B cell (primary cell): ENCODE measurements around the gene LPO. TPM values are rescaled to one million over a fixed set of nuclear protein-coding genes. Genes with fewer than 3 reads are reported as not detected.

ENCODE experiments used
- ATAC-seq: fragments of 200-7000 bp; cut with Tn5 transposase; one replicate; pipeline ENCODE4 v1.10.0; 2021; ENCODE audit warnings: low read depth, mild to moderate bottlenecking, moderate number of reproducible peaks, moderate library complexity
- CTCF ChIA-PET: fragments of 350-600 bp; sonication (Branson Sonifier 250); formaldehyde crosslinking; loops from one replicate; lab custom pipeline; 2021; ENCODE audit warnings: antibody characterized with exemption, inconsistent platforms; lab: Charles Lee
- POLR2A ChIA-PET: fragments of 350-600 bp; sonication (Branson Sonifier 250); formaldehyde crosslinking; loops from one replicate; lab custom pipeline; 2021; ENCODE audit warnings: antibody characterized with exemption; lab: Charles Lee
- DNase-seq: peaks from one replicate; pipeline ENCODE4 v3.0.0; 2013
- H2AFZ ChIP-seq: 2 replicates; pipeline ENCODE4 v1.6.1; 2012; ENCODE audit warnings: mild to moderate bottlenecking, low read depth, low read length; ENCODE audit not compliant: insufficient read depth, poor library complexity, severe bottlenecking
- H3K27ac ChIP-seq, 2 donors: 1 replicate in 1 of 2; 2 replicates in 1 of 2; pipeline ENCODE4 v1.5.1; 2012 to 2013; ENCODE audit warnings: low read length in 2 of 2, mild to moderate bottlenecking in 2 of 2, moderate library complexity in 1 of 2
- H3K27me3 ChIP-seq, 4 experiments: fragments of 200-600 bp in 1 of 4; sonication (generic) in 1 of 4; replicated peaks in 1 of 4; 1 replicate in 2 of 4; 2 replicates in 2 of 4; pipeline versions ENCODE4 v1.6.1 to v1.7.0; 2013 to 2016; ENCODE audit warnings: low read length in 3 of 4, mild to moderate bottlenecking in 2 of 4, mixed read lengths in 1 of 4, moderate library complexity in 1 of 4; ENCODE audit not compliant: insufficient read depth in 4 of 4, control insufficient read depth in 3 of 4; ENCODE audit errors: control extremely low read depth in 1 of 4
- H3K36me3 ChIP-seq, 2 experiments: replicated peaks in 1 of 2; 1 replicate in 1 of 2; 2 replicates in 1 of 2; pipeline versions ENCODE4 v1.6.1 to v1.7.1; 2013; ENCODE audit warnings: low read length in 1 of 2; ENCODE audit not compliant: insufficient read depth in 2 of 2, control insufficient read depth in 1 of 2; ENCODE audit errors: control extremely low read depth in 1 of 2, extremely low read depth in 1 of 2
- H3K4me1 ChIP-seq, 2 donors: fragments of 200-600 bp in 1 of 2; sonication (generic) in 1 of 2; 1 replicate in 1 of 2; 2 replicates in 1 of 2; pipeline versions ENCODE4 v1.5.1 to v1.6.1; 2013 to 2017; ENCODE audit warnings: low read length in 2 of 2; ENCODE audit not compliant: control insufficient read depth in 2 of 2, insufficient read depth in 2 of 2
- H3K4me2 ChIP-seq: replicated peaks from 2 replicates; pipeline ENCODE3; 2012; ENCODE audit warnings: mild to moderate bottlenecking, low read depth, low read length; ENCODE audit not compliant: poor library complexity, severe bottlenecking
- H3K4me3 ChIP-seq, 5 experiments: fragments of 200-600 bp in 1 of 5; sonication (generic) in 1 of 5; 1 replicate in 3 of 5; 2 replicates in 2 of 5; pipeline versions ENCODE4 v1.5.1 to v1.7.0; 2011 to 2016; ENCODE audit warnings: low read length in 4 of 5, mild to moderate bottlenecking in 4 of 5, low read depth in 2 of 5, control low read depth in 1 of 5, moderate library complexity in 1 of 5; ENCODE audit not compliant: insufficient read depth in 1 of 5; ENCODE audit errors: control extremely low read depth in 1 of 5, extremely low read depth in 1 of 5
- H3K79me2 ChIP-seq: fragments of 200-600 bp; sonication (generic); one replicate; pipeline ENCODE4 v1.6.0; 2016; ENCODE audit warnings: low read length; ENCODE audit not compliant: control insufficient read depth, insufficient read depth
- H3K9ac ChIP-seq: fragments of 200-600 bp; sonication (generic); 2 replicates; pipeline ENCODE4 v1.6.1; 2017; ENCODE audit warnings: mild to moderate bottlenecking, low read length, moderate library complexity
- H3K9me3 ChIP-seq, 3 donors: one replicate each; pipeline versions ENCODE4 v1.6.1 to v1.7.1; 2013; ENCODE audit warnings: low read length in 2 of 3; ENCODE audit not compliant: control insufficient read depth in 2 of 3, insufficient read depth in 1 of 3; ENCODE audit errors: control extremely low read depth in 1 of 3
- H4K20me1 ChIP-seq: 2 replicates; pipeline ENCODE4 v1.6.0; 2012; ENCODE audit warnings: mild to moderate bottlenecking, low read length; ENCODE audit not compliant: insufficient read depth, control insufficient read depth, poor library complexity, severe bottlenecking
- H3K27ac Mint-ChIP-seq: one replicate; pipeline ENCODE4 v1.8.0; 2021; ENCODE audit warnings: mixed read lengths
- H3K27me3 Mint-ChIP-seq: one replicate; pipeline ENCODE4 v1.8.0; 2021; ENCODE audit warnings: mixed read lengths
- H3K4me1 Mint-ChIP-seq: one replicate; pipeline ENCODE4 v1.8.0; 2021; ENCODE audit warnings: mixed read lengths
- H3K4me3 Mint-ChIP-seq: one replicate; pipeline ENCODE4 v1.8.0; 2021; ENCODE audit warnings: mixed read lengths
- H3K9me3 Mint-ChIP-seq: one replicate; pipeline ENCODE4 v1.8.0; 2022; ENCODE audit warnings: mixed read lengths; ENCODE audit not compliant: insufficient read depth
- EZH2 ChIP-seq: IDR thresholded peaks from 2 replicates; pipeline ENCODE4 v1.6.1; 2012; ENCODE audit warnings: borderline replicate concordance, low read depth, mild to moderate bottlenecking, moderate library complexity, low read length; ENCODE audit not compliant: insufficient read depth, poor library complexity, severe bottlenecking
- WGBS: methylation state at CpG from one replicate; pipeline ENCODE4 v1.1.5; 2013; ENCODE audit warnings: missing lambda C conversion rate; ENCODE audit not compliant: insufficient coverage; 5-methylcytosine and 5-hydroxymethylcytosine counted together
- intact Hi-C: fragments of 100-400 bp; cut with micrococcal nuclease; formaldehyde crosslinking; loops from one replicate; pipeline ENCODE4 v1.10.0; 2022
- polyA plus RNA-seq: library from polyadenylated mRNA; depleted of rRNA; stranded (reverse); fragments of >200 nt; gene quantifications from 2 replicates; pipeline ENCODE4 v1.2.3, GENCODE V29; 2012
- total RNA-seq, 2 donors: library from RNA; stranded (reverse); fragments of 120-200 nt in 1 of 2; gene quantifications; 1 replicate in 1 of 2; 2 replicates in 1 of 2; pipeline versions ENCODE4 v1.2.3 to v1.2.4, GENCODE V29; 2013 to 2022
- TF ChIP-seq, protein P1 (sequence below): fragments of 200-600 bp; IDR thresholded peaks from one replicate; pipeline ENCODE4 v1.8.0; 2022; ENCODE audit warnings: antibody characterized with exemption, mild to moderate bottlenecking

LPO gene
- total and polyA plus RNA-seq, 2 donors (not counting 1 experiment from before 2014, with no cell fraction given) = not detected

DNA sequence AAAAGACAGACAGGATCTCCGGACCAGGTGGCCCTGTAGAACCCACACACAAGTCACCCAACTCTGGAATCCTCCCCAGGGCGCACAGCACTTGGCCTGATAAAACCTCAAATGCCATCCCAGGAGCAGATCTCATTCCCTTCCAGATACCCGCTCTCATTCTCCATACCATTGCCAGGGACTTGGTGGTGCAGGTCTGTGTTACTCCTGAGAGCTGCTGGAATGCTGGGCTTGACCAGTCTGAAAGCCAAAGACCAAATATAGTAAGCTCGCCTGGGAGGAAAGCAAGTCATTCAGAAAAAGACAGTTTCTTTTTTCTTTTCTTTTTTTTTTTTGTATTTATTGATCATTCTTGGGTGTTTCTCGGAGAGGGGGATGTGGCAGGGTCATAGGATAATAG is 30.0 kb upstream of the LPO start:
- DNase-seq (no peak), ATAC-seq (no peak)
- Mint-ChIP-seq H3K27me3 (no peaks in the 10 kb centered on the region), H3K4me1 (no peaks in the 10 kb centered on the region), H3K4me3 (no peak overlapping the region), H3K9me3 (no peaks in the 10 kb centered on the region), H3K27ac (no peak overlapping the region)
- no peak overlapping the region for H3K4me3 ChIP-seq
- POLR2A ChIA-PET = no interaction called here
- H2AFZ ChIP-seq = no peak overlapping the region
- no peaks in the 10 kb centered on the region for H3K4me1 ChIP-seq
- H3K27me3 ChIP-seq = no peaks in the 10 kb centered on the region
- H4K20me1 ChIP-seq = no peaks in the 10 kb centered on the region
- no peak for TF ChIP-seq EZH2
- TF ChIP-seq, protein P1, sequence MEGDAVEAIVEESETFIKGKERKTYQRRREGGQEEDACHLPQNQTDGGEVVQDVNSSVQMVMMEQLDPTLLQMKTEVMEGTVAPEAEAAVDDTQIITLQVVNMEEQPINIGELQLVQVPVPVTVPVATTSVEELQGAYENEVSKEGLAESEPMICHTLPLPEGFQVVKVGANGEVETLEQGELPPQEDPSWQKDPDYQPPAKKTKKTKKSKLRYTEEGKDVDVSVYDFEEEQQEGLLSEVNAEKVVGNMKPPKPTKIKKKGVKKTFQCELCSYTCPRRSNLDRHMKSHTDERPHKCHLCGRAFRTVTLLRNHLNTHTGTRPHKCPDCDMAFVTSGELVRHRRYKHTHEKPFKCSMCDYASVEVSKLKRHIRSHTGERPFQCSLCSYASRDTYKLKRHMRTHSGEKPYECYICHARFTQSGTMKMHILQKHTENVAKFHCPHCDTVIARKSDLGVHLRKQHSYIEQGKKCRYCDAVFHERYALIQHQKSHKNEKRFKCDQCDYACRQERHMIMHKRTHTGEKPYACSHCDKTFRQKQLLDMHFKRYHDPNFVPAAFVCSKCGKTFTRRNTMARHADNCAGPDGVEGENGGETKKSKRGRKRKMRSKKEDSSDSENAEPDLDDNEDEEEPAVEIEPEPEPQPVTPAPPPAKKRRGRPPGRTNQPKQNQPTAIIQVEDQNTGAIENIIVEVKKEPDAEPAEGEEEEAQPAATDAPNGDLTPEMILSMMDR = no peak
- no peak overlapping the region for H3K27ac ChIP-seq
- 100% methylated on average over 1 of the region's 5 CpGs for WGBS
- no peak overlapping the region for H3K4me2 ChIP-seq
- intact Hi-C loops = no loop called here
- H3K79me2 ChIP-seq = no peaks in the 10 kb centered on the region
- no peaks in the 10 kb centered on the region for H3K9me3 ChIP-seq
- H3K9ac ChIP-seq = no peak overlapping the region
- CTCF ChIA-PET = interaction anchor here (0.9 kb wide), 1 partner anchor 227 kb away, joined by 3 read pairs; no protein-coding TSS in a partner anchor
- H3K36me3 ChIP-seq = peaks cover 0 to 6% of the 10 kb centered on the region in 2 experiments

DNA sequence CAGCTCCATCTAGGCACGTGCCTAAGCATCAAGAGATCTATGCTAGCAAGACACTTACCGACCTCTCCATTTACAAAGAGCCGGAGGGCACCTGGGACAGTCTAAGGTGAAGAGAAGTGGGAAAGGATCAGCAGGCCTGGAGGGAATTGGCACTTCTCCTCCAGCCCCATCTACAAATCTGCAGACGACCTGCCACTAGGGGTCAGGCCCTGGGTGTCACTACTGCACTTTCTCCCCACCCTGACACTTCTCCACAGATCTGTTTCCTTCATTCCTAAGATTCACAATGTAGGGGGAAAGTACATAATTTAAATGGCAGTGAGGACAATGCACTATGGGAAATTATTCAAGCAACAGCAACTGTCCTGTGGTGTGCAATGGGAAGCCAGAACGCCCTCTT is 27.5 kb upstream of the LPO start:
- H3K9ac ChIP-seq = no peak overlapping the region
- no peak overlapping the region for H3K27ac ChIP-seq
- H3K4me1 ChIP-seq = no peaks in the 10 kb centered on the region
- no peak for ATAC-seq
- H3K27me3 ChIP-seq = no peaks in the 10 kb centered on the region
- peaks cover 1% of the 10 kb centered on the region for H3K4me1 Mint-ChIP-seq
- no peak overlapping the region for H3K4me3 ChIP-seq
- no peaks in the 10 kb centered on the region for H3K9me3 Mint-ChIP-seq
- no peaks in the 10 kb centered on the region for H3K9me3 ChIP-seq
- ChIA-PET CTCF (interaction anchor here (0.8 to 2.8 kb wide), 4 partner anchors 9 to 39 kb away, joined by 4 to 17 read pairs (median 9); no protein-coding TSS in a partner anchor), POLR2A (interaction anchor here (0.7 kb wide), 2 partner anchors 137 to 1355 kb away, joined by 4 read pairs; no protein-coding TSS in a partner anchor)
- H3K36me3 ChIP-seq = peaks cover 0 to 6% of the 10 kb centered on the region in 2 experiments
- no peak overlapping the region for H3K4me2 ChIP-seq
- H3K79me2 ChIP-seq = no peaks in the 10 kb centered on the region
- WGBS = no CpG with 5 or more reads among the region's 5 CpGs
- no peak overlapping the region for H3K4me3 Mint-ChIP-seq
- H3K27ac Mint-ChIP-seq = no peak overlapping the region
- H4K20me1 ChIP-seq = no peaks in the 10 kb centered on the region
- TF ChIP-seq, protein P1 = no peak
- TF ChIP-seq EZH2 = no peak
- intact Hi-C loops = loop anchor here (10.0 kb wide), 1 partner anchor 356 kb away; the partner anchor contains the start of gene MRPS23
- no peak overlapping the region for H2AFZ ChIP-seq
- no peaks in the 10 kb centered on the region for H3K27me3 Mint-ChIP-seq
- DNase-seq = no peak
